GM18951 (cell line): ENCODE data around the gene PGF.
A peak's percentile ranks its signal among the peaks of the same experiment; 100 is the strongest.

Source experiments
- POLR2A ChIP-seq: IDR thresholded peaks from 4 replicates; pipeline ENCODE4 v1.6.1; 2011; ENCODE audit warnings: mild to moderate bottlenecking; ENCODE audit not compliant: insufficient read length, insufficient read depth; ENCODE audit errors: extremely low read depth
- in situ Hi-C: fragments of 300-500 bp; cut with MboI; formaldehyde crosslinking; loops from one replicate; pipeline ENCODE4 v1.12.0; 2022; ENCODE audit warnings: low sequenced_read_pairs, mixed read lengths, inconsistent platforms; ENCODE audit not compliant: unreplicated experiment

The PGF gene

DNA sequence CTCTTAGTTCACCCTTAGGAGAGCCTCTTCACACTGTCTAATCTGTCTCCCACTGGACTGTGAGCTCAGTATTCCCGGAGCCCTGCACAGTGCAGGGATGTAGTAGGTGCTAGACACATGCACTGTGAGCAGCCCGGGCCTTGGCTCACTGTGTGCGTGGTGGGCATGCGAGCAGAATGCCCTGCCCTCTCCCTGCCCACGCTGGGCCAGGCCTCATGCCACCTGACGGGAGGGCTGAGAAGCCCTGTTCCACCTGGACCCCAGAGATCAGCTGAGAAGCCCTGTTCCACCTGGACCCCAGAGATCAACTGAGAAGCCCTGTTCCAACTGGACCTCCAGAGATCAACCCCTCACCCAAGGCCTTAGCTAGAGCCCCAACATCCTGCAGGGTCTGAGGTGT, 43.3 kb downstream of the PGF start:
- TF ChIP-seq POLR2A: no peak
- in situ Hi-C loops: loop anchor here (25.0 kb wide), 1 partner anchor 375 kb away; the partner anchor contains the start of gene FOS

DNA sequence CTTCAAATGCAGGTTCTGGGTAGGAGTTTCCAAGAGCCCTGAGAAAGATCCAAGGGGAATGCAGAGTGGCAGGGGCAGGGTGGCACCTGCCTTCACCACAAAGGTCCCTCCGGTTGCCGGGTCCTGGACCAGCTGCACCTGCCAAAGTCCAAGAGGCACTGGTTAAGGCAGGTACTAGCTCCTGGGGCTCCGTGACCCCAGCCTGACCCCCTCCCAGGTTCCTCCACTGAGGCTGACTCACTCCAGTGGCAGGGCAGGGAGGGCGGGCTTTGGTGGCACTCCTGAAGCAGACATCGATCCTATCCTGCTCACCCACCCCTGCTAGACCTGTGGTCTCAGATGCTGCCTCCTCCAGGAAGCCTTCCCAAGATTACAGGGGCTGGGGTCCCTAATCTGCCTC, 43.7 kb downstream of the PGF start:
- in situ Hi-C loops: loop anchor here (25.0 kb wide), 1 partner anchor 376 kb away; the partner anchor contains the start of gene FOS
- no peak for TF ChIP-seq POLR2A

DNA sequence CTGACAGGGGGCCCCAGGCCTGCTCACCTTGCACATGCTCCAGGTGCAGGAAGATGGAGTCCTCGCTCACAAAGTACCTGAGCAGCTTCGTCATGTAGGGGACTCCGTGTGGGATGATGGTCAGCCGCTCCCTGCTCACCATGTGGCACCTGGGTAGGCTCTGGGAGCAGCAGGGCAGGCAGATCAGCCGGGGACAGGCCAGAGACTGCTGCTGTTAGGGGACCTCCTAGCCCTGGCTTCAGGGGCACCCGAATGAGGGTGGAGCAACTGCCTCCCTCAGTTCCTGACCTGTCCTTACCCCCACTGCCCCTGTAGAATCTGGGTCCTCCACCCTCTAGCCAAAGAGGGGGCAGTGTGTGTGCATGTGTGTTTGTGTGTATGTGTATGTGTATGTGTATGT, 44.2 kb downstream of the PGF start:
- in situ Hi-C loops: loop anchor here (25.0 kb wide), 1 partner anchor 376 kb away; the partner anchor contains the start of gene FOS
- no peak for TF ChIP-seq POLR2A

GRCh38 chr14:74910556-74910955, 44.8 kb downstream of the PGF start:
- TF ChIP-seq POLR2A: no peak
- in situ Hi-C loops: loop anchor here (25.0 kb wide), 1 partner anchor 377 kb away; the partner anchor contains the start of gene FOS

DNA sequence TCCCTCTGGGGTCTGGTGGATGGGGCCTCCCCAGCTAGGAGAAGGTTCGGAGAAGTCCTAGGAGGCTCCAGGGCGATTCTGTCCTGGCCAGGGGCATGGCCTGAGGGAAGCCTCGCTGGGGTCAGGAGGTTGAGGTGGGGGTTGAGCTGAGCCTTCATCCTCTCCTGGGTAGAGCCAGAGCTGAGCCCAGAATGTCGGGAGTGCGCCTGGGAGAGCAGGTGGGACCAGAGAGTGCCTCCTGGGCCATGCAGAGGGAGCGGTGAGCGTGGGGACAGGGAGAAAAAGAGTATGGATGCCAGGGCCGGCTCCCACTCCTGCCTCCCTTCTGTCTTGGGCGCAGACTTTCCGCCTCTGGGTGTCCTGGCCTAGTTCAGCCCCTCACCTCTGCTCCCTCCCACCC, 45.5 kb downstream of the PGF start:
- in situ Hi-C loops: loop anchor here (25.0 kb wide), 1 partner anchor 377 kb away; the partner anchor contains the start of gene FOS
- TF ChIP-seq POLR2A: no peak

DNA sequence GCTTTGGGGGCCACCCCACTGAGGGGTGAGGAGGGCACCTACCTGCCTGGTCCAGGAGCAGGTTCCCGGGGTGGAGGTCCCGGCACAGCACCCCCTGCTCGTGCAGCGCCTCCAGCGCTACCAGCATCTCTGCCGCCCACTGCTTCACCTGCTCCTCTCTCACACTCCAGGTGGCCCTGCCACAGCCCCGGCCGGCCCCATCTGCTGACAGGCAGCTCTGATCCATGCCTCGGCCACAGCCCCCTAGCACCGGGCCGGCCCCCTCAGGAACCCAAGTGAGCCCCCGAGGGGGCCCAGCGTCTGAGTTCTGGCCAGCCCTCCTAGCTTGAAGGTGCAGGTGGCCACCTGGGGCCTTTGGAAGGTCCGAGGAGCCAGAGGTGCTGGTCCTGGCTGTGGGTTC, 45.9 kb downstream of the PGF start:
- no peak for TF ChIP-seq POLR2A
- in situ Hi-C loops: loop anchor here (25.0 kb wide), 1 partner anchor 378 kb away; the partner anchor contains the start of gene FOS

GRCh38 chr14:74908861-74909341, 46.5 kb downstream of the PGF start:
- TF ChIP-seq POLR2A: no peak
- in situ Hi-C loops: loop anchor here (25.0 kb wide), 1 partner anchor 378 kb away; the partner anchor contains the start of gene FOS

GRCh38 chr14:74907744-74908143, 47.7 kb downstream of the PGF start:
- TF ChIP-seq POLR2A: no peak
- in situ Hi-C loops: loop anchor here (25.0 kb wide), 1 partner anchor 380 kb away; the partner anchor contains the start of gene FOS

DNA sequence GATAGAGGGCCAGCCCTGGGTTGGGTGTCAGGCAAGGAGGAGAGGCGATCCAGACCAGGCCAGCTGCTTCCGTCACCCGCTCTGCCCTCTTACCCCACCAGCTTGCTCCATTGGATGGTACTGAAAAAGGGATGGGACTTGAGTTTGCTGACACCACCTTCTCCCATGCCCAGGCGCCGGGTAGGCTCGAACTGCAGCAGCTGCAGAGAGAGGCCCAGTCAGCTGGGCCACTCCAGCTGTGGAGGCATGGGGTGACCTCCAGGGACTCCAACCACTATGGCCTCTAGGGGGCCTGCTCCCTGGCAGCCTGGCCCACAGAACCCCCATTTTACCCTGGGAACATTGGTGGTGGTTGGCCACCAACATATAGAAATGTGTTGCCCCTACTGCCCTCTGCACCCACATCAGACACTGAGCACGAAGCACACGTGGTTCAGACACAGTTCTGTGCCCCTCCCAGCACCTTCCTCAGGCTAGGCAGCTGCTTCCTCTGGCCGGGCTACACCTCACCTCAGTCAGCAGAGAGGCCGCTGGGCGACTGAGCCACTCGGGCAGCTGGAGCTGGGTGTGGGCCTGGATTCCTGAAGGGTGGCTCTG, 48.4 kb downstream of the PGF start:
- in situ Hi-C loops: loop anchor here (25.0 kb wide), 1 partner anchor 380 kb away; the partner anchor contains the start of gene FOS
- peak; percentile 27 for TF ChIP-seq POLR2A

GRCh38 chr14:74905595-74906142, 49.7 kb downstream of the PGF start:
- in situ Hi-C loops: loop anchor here (25.0 kb wide), 1 partner anchor 382 kb away; the partner anchor contains the start of gene FOS
- TF ChIP-seq POLR2A: peak; percentile 36

DNA sequence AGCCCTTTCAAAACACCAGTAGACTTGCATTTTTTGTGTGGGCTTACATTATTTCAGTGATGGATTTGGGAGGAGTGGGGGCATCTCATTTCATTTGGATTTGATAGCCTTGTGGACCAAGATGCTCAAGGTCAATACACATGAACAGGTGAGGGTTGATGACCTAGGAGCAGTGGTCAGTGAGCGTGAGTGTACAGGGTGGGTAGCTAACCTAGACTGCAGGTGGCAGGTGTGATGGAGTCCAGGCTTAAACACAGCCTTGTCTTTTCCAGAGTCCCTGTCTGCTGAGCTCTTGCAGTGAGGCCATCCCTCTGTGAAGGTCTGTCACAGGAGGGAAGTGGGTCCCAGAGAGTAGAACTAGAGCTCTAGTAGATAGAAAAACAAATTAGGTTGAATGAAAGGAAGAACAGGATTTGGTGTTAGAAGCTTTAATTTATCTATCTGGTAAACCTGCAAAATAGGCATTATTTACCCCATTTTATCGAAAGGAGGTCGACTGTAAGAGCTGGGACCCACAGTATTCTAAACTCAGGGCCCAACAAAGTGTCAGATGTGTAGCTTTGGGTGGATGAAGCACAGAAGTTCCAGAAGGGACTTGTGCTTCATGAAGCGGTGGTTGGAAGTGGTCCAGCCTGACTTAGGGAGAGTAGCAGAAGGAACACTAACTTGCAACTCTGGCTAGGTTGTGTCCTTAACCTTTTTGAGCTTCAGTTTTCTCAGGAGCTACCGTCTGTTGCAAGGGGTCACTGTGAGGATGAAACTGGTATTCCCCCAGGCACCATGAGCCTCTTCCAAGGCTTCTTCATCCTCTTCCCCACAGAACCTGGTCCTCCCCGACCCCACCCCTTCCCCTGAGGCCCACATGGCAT, 50.5 kb downstream of the PGF start:
- TF ChIP-seq POLR2A: no peak
- in situ Hi-C loops: loop anchor here (25.0 kb wide), 1 partner anchor 382 kb away; the partner anchor contains the start of gene FOS

- TF ChIP-seq POLR2A: no peak
- in situ Hi-C loops: loop anchor here (25.0 kb wide), 1 partner anchor 384 kb away; the partner anchor contains the start of gene FOS
Measured at GRCh38 chr14:74902941-74903705, 52.3 kb downstream of the PGF start.
